Measurements from ENCODE around the gene STAT1. TPM values are rescaled to one million over a fixed set of nuclear protein-coding genes. Genes with fewer than 3 reads are reported as not detected.

The STAT1 gene
- total RNA-seq, 4 donors from 2014 or later = 23.2 to 67.8 (median 52.2) TPM

DNA sequence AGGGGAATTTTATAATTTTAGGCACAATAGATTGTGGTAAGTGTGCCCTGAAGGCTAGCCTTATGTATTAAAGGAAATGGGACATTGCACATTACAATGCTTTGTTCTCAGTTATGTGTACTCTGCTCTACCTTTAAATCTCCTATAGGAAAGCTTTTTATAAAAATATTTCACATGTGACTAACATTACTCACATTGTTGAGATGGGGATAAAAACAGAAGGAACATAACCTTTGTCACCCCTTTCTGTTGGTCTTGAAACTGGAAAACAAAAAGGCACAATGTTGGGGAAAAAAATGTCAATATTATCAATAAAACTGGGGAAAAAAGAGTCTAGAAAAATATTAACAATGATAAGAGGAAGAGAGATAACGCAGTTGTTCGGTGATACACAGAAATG, 17.3 kb upstream of the STAT1 start:
- 95 to 96% methylated on average over 2 of the region's 2 CpGs for WGBS, 2 donors (ENCODE audit: low coverage in 1 of 2)
- no peak overlapping the region for H3K4me3 ChIP-seq
- no peaks in the 10 kb centered on the region for H3K9me3 ChIP-seq
- H3K36me3 ChIP-seq = no peaks in the 10 kb centered on the region
- no peaks in the 10 kb centered on the region for H3K27me3 ChIP-seq
- intact Hi-C loops (cut with DNase I; ENCODE audit: low total_unique reads) = loop anchor here (5.0 kb wide), 1 partner anchor 249 kb away; no protein-coding TSS in a partner anchor
- peaks cover 0 to 7% (median 0%) of the 10 kb centered on the region in 4 donors for H3K4me1 ChIP-seq
- TF ChIP-seq, protein P1, sequence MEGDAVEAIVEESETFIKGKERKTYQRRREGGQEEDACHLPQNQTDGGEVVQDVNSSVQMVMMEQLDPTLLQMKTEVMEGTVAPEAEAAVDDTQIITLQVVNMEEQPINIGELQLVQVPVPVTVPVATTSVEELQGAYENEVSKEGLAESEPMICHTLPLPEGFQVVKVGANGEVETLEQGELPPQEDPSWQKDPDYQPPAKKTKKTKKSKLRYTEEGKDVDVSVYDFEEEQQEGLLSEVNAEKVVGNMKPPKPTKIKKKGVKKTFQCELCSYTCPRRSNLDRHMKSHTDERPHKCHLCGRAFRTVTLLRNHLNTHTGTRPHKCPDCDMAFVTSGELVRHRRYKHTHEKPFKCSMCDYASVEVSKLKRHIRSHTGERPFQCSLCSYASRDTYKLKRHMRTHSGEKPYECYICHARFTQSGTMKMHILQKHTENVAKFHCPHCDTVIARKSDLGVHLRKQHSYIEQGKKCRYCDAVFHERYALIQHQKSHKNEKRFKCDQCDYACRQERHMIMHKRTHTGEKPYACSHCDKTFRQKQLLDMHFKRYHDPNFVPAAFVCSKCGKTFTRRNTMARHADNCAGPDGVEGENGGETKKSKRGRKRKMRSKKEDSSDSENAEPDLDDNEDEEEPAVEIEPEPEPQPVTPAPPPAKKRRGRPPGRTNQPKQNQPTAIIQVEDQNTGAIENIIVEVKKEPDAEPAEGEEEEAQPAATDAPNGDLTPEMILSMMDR (IDR thresholded peaks at IDR 0.05) = no peak
- TF ChIP-seq POLR2A (IDR thresholded peaks at IDR 0.05) = no peak
- no peak for TF ChIP-seq POLR2AphosphoS5 (IDR thresholded peaks at IDR 0.05)
- no peak for TF ChIP-seq EP300 (IDR thresholded peaks at IDR 0.05; ENCODE audit: low read depth)
- in situ Hi-C loops (cut with MboI; ENCODE audit: low pct_ligation_motif_present in 1 of 4, low pct_unique_long_range_greater_than_20kb in 1 of 4, low sequenced_read_pairs in 3 of 4) = no loop called here
- H3K27ac ChIP-seq = no peak overlapping the region
- DNase-seq = no peak

DNA sequence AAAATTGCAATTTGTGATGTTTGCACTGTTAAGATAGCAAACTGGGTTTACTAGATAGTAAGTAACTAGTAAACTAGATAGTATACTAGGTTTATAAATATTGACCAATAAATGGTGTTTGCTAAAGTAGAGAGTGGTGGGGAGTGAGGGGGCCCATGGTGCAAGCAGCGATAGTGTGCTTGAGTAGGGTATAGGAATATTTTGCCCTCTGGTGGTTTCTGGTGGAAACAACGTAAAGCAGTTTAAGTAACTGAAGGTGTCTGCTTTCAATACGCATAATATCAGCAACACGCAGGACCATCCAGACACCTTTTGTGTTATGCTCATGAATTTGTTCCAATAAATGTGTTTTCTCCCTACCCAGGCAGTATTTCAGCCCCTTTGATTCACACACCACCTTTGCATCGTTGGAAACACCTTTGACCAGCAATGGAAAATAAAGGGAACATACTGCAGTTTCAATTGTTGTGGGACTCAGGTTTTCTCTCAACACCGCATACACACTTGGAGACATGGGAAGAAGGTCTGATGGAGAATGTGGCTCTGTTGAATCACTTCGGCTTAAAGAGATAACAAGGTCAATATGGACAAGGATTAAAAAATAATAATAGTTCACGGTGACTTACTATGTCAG, 16.7 kb upstream of the STAT1 start:
- H3K27me3 ChIP-seq = no peaks in the 10 kb centered on the region
- no peak overlapping the region for H3K4me3 ChIP-seq
- TF ChIP-seq, protein P1 (IDR thresholded peaks at IDR 0.05) = peak; percentile 61 to 71 (median 64)
- TF ChIP-seq POLR2A (IDR thresholded peaks at IDR 0.05) (no peak), POLR2AphosphoS5 (IDR thresholded peaks at IDR 0.05) (no peak), EP300 (IDR thresholded peaks at IDR 0.05; ENCODE audit: low read depth) (no peak)
- H3K27ac ChIP-seq = no peak overlapping the region
- DNase-seq = no peak
- no peaks in the 10 kb centered on the region for H3K36me3 ChIP-seq
- peaks cover 0 to 14% (median 0%) of the 10 kb centered on the region in 4 donors for H3K4me1 ChIP-seq
- no peaks in the 10 kb centered on the region for H3K9me3 ChIP-seq
- in situ Hi-C loops (cut with MboI; ENCODE audit: low pct_ligation_motif_present in 1 of 4, low pct_unique_long_range_greater_than_20kb in 1 of 4, low sequenced_read_pairs in 3 of 4) (no loop called here), intact Hi-C loops (cut with DNase I; ENCODE audit: low total_unique reads) (loop anchor here (5.0 kb wide), 1 partner anchor 248 kb away; no protein-coding TSS in a partner anchor)
- 33 to 51% methylated on average over 5 to 8 of the region's 8 CpGs for WGBS, 2 donors (ENCODE audit: low coverage in 1 of 2)

DNA sequence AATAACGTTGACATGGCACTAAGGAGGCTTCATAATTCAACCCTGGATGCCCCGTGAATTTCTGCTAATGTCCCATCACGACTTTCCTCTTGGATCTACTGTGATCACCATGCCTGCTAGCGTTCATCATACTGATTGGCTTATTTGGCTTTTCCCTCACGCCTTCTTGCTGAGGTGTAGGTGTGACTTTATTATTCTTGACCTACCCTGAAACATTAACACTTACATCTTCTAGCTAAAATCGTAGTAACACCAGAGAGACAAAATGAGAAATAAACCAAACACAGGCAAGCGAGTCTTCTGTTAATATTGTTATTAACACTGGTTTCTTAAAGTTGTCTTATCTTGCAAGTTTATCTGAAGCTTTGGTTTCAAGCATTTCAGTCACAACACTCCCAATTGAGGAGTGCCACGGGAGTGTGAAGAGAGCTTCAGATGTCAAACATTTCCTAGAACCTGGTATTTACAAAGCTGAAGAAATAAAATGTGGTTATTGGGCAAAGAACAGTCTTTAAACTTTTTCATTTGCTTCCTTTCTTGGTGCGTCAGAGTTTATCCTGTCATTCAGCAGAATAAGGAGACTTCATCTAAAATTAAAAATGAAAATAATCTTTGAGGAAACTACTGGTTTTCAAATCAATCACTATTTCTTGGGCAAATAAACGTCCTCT, 15.4 kb upstream of the STAT1 start:
- in situ Hi-C loops (cut with MboI; ENCODE audit: low pct_ligation_motif_present in 1 of 4, low pct_unique_long_range_greater_than_20kb in 1 of 4, low sequenced_read_pairs in 3 of 4) = no loop called here

DNA sequence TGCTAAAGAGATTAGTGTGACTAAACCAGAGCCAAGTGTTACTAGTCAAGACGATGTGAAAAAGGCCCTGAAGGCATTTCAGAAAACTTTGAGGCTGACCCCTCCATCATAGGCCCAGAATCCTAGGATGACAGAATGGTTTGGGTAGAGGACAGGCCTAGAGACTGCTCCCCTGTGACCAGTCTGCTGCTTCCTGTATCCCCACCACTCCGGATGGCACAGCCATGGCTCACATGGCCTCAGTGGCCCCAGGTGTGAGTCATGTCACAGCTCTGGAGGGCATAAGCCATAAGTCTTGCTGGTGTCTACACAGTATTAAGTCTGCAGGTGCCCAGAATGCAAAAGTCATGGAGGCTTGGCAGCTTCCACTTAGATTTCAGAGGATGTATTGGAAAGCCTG, 12.4 kb upstream of the STAT1 start:
- in situ Hi-C loops (cut with MboI; ENCODE audit: low pct_ligation_motif_present in 1 of 4, low pct_unique_long_range_greater_than_20kb in 1 of 4, low sequenced_read_pairs in 3 of 4) (no loop called here), intact Hi-C loops (cut with DNase I; ENCODE audit: low total_unique reads) (no loop called here)
- no peak for TF ChIP-seq POLR2AphosphoS5 (IDR thresholded peaks at IDR 0.05)
- TF ChIP-seq, protein P1 (IDR thresholded peaks at IDR 0.05) = no peak
- TF ChIP-seq POLR2A (IDR thresholded peaks at IDR 0.05) = no peak
- TF ChIP-seq EP300 (IDR thresholded peaks at IDR 0.05; ENCODE audit: low read depth) = no peak
- H3K4me3 ChIP-seq = no peak overlapping the region
- H3K9me3 ChIP-seq = no peaks in the 10 kb centered on the region
- WGBS, 2 donors (ENCODE audit: low coverage in 1 of 2) = 40 to 100% methylated on average over 1 to 2 of the region's 2 CpGs
- H3K27ac ChIP-seq = no peak overlapping the region
- no peaks in the 10 kb centered on the region for H3K27me3 ChIP-seq
- H3K36me3 ChIP-seq = no peaks in the 10 kb centered on the region
- H3K4me1 ChIP-seq = peaks cover 0 to 33% (median under 1%) of the 10 kb centered on the region in 4 donors
- DNase-seq = no peak

More for the DNA sequence above, 15.4 kb upstream of the STAT1 start:
- Histone ChIP-seq H3K27me3 (no peaks in the 10 kb centered on the region), H3K9me3 (no peaks in the 10 kb centered on the region), H3K36me3 (no peaks in the 10 kb centered on the region), H3K4me1 (peaks cover 0 to 22% (median 0%) of the 10 kb centered on the region in 4 donors), H3K4me3 (no peak overlapping the region), H3K27ac (no peak overlapping the region)
- intact Hi-C loops (cut with DNase I; ENCODE audit: low total_unique reads) = no loop called here
- no peak for DNase-seq
- TF ChIP-seq POLR2A (IDR thresholded peaks at IDR 0.05) = no peak
- TF ChIP-seq POLR2AphosphoS5 (IDR thresholded peaks at IDR 0.05) = no peak
- TF ChIP-seq EP300 (IDR thresholded peaks at IDR 0.05; ENCODE audit: low read depth) = no peak
- TF ChIP-seq, protein P1 (IDR thresholded peaks at IDR 0.05) = no peak
- WGBS, 2 donors (ENCODE audit: low coverage in 1 of 2) = 60 to 80% methylated on average over 5 to 10 of the region's 10 CpGs
